ENCODE data around the gene VAC14. TPM values are rescaled to one million over a fixed set of nuclear protein-coding genes. Genes with fewer than 3 reads are reported as not detected.

The VAC14 gene
- total and polyA plus RNA-seq, 2 experiments from 2014 or later: 42.3 to 77.7 TPM

GRCh38 chr16:70694088-70694867 is 106.7 kb downstream of the VAC14 start:
- peaks cover 19% of the 10 kb centered on the region for H3K27me3 Mint-ChIP-seq (ENCODE audit: insufficient read depth, low read depth, poor library complexity)
- H3K36me3 ChIP-seq (ENCODE audit: insufficient read depth): no peaks in the 10 kb centered on the region
- H3K4me3 ChIP-seq: no peak overlapping the region
- peak; percentile 70; the same call in 1 of the 2 replicates for TF ChIP-seq ZNF462 (CRISPR knock-in tag; IDR thresholded peaks at IDR 0.05)
- no peak for TF ChIP-seq ZNF114 (CRISPR knock-in tag; IDR thresholded peaks at IDR 0.05)
- H2AFZ ChIP-seq: no peak overlapping the region
- H3K79me2 ChIP-seq (replicated peaks; ENCODE audit: insufficient read depth): no peaks in the 10 kb centered on the region
- DNase-seq (ENCODE audit: low spot score) (peak; percentile 83), ATAC-seq (peak; percentile 72)
- H3K4me2 ChIP-seq: peak overlapping the region; percentile 51
- H3K9me3 Mint-ChIP-seq: no peaks in the 10 kb centered on the region
- H4K20me1 ChIP-seq (replicated peaks; ENCODE audit: insufficient read depth): no peaks in the 10 kb centered on the region
- 0 out of 2 replicates have a peak, but pooled peaks cover 3% of the 10 kb centered on the region for H3F3A ChIP-seq (replicated peaks; ENCODE audit: low read depth)
- H3K9me2 ChIP-seq (ENCODE audit: insufficient read depth): no peaks in the 10 kb centered on the region
- H3K4me3 Mint-ChIP-seq: no peak overlapping the region
- no peaks in the 10 kb centered on the region for H3K27me3 ChIP-seq (ENCODE audit: insufficient read depth)
- H3K27ac ChIP-seq (ENCODE audit: low read depth): peak overlapping the region; percentile 87
- peak overlapping the region; percentile 72 for H3K27ac Mint-ChIP-seq
- peaks cover 24% of the 10 kb centered on the region for H3K4me1 ChIP-seq (ENCODE audit: insufficient read depth)
- H3K36me3 Mint-ChIP-seq (ENCODE audit: low read depth): peaks cover 2% of the 10 kb centered on the region; the same call in 1 of the 3 replicates
- peaks cover 25% of the 10 kb centered on the region for H3K4me1 Mint-ChIP-seq

- peaks cover 33% of the 10 kb centered on the region for H3K4me1 Mint-ChIP-seq
- no peaks in the 10 kb centered on the region for H4K20me1 ChIP-seq (replicated peaks; ENCODE audit: insufficient read depth)
- H3K27me3 ChIP-seq (ENCODE audit: insufficient read depth): no peaks in the 10 kb centered on the region
- H3K4me1 ChIP-seq (ENCODE audit: insufficient read depth): peaks cover 24% of the 10 kb centered on the region
- H3K27ac ChIP-seq (ENCODE audit: low read depth): peak overlapping the region; percentile 87
- no peak overlapping the region for H3K4me3 ChIP-seq
- no peaks in the 10 kb centered on the region for H3K36me3 ChIP-seq (ENCODE audit: insufficient read depth)
- no peak overlapping the region for H3K4me3 Mint-ChIP-seq
- no peaks in the 10 kb centered on the region for H3K9me3 Mint-ChIP-seq
- DNase-seq (ENCODE audit: low spot score) (no peak), ATAC-seq (no peak)
- H3F3A ChIP-seq (replicated peaks; ENCODE audit: low read depth): peaks cover 9% of the 10 kb centered on the region; the same call in 1 of the 2 replicates
- no peaks in the 10 kb centered on the region for H3K9me2 ChIP-seq (ENCODE audit: insufficient read depth)
- H2AFZ ChIP-seq: no peak overlapping the region
- H3K79me2 ChIP-seq (replicated peaks; ENCODE audit: insufficient read depth): no peaks in the 10 kb centered on the region
- H3K36me3 Mint-ChIP-seq (ENCODE audit: low read depth): peaks cover 2% of the 10 kb centered on the region; the same call in 1 of the 3 replicates
- H3K27ac Mint-ChIP-seq: peak overlapping the region; percentile 80
- H3K4me2 ChIP-seq: no peak overlapping the region
- peaks cover 21% of the 10 kb centered on the region for H3K27me3 Mint-ChIP-seq (ENCODE audit: insufficient read depth, low read depth, poor library complexity)
- TF ChIP-seq ZNF331 (CRISPR knock-in tag; IDR thresholded peaks at IDR 0.05; ENCODE audit: low read depth): no peak
Observed at GRCh38 chr16:70692873-70693671, 107.9 kb downstream of the VAC14 start.

All from GM23338 (cell line).